ENCODE measurements around the gene ENPP1.
A peak's percentile ranks its signal among the peaks of the same experiment; 100 is the strongest.

ENPP1 gene

GRCh38 chr6:131917318-131917717, 109.5 kb downstream of the ENPP1 start:
- Histone ChIP-seq H3K36me3 (ENCODE audit: control insufficient read depth, insufficient read depth, low read length, severe bottlenecking) (no peaks in the 10 kb centered on the region), H3K9me3 (ENCODE audit: control insufficient read depth, low read length) (no peaks in the 10 kb centered on the region), H3K4me1 (ENCODE audit: control insufficient read depth, insufficient read depth, low read length) (no peaks in the 10 kb centered on the region), H3K27me3 (replicated peaks; ENCODE audit: control insufficient read depth, insufficient read depth, low read length) (no peaks in the 10 kb centered on the region), H3K9ac (ENCODE audit: low read length) (no peak overlapping the region), H3K4me3 (ENCODE audit: low read length) (no peak overlapping the region)
- DNase-seq (ENCODE audit: low read depth), result no peak

- no peak for DNase-seq (ENCODE audit: low read depth)
Observed at GRCh38 chr6:131917763-131918649, 110.2 kb downstream of the ENPP1 start.

GRCh38 chr6:131918650-131919355, 111.0 kb downstream of the ENPP1 start:
- Histone ChIP-seq H3K4me1 (ENCODE audit: control insufficient read depth, insufficient read depth, low read length) (no peaks in the 10 kb centered on the region), H3K9ac (ENCODE audit: low read length) (no peak overlapping the region), H3K9me3 (ENCODE audit: control insufficient read depth, low read length) (peaks cover 6% of the 10 kb centered on the region), H3K4me3 (ENCODE audit: low read length) (no peak overlapping the region), H3K36me3 (ENCODE audit: control insufficient read depth, insufficient read depth, low read length, severe bottlenecking) (no peaks in the 10 kb centered on the region), H3K27me3 (replicated peaks; ENCODE audit: control insufficient read depth, insufficient read depth, low read length) (no peaks in the 10 kb centered on the region)
- no peak for DNase-seq (ENCODE audit: low read depth)

More at GRCh38 chr6:131917763-131918649, 110.2 kb downstream of the ENPP1 start:
- Histone ChIP-seq H3K36me3 (ENCODE audit: control insufficient read depth, insufficient read depth, low read length, severe bottlenecking) (no peaks in the 10 kb centered on the region), H3K9ac (ENCODE audit: low read length) (no peak overlapping the region), H3K27me3 (replicated peaks; ENCODE audit: control insufficient read depth, insufficient read depth, low read length) (no peaks in the 10 kb centered on the region), H3K4me3 (ENCODE audit: low read length) (no peak overlapping the region), H3K9me3 (ENCODE audit: control insufficient read depth, low read length) (no peaks in the 10 kb centered on the region), H3K4me1 (ENCODE audit: control insufficient read depth, insufficient read depth, low read length) (no peaks in the 10 kb centered on the region)

GRCh38 chr6:131920656-131921055, 112.8 kb downstream of the ENPP1 start:
- H3K27me3 ChIP-seq (replicated peaks; ENCODE audit: control insufficient read depth, insufficient read depth, low read length), result no peaks in the 10 kb centered on the region
- no peak overlapping the region for H3K9ac ChIP-seq (ENCODE audit: low read length)
- H3K36me3 ChIP-seq (ENCODE audit: control insufficient read depth, insufficient read depth, low read length, severe bottlenecking), result no peaks in the 10 kb centered on the region
- peaks cover 6% of the 10 kb centered on the region for H3K9me3 ChIP-seq (ENCODE audit: control insufficient read depth, low read length)
- peaks cover 7% of the 10 kb centered on the region for H3K4me1 ChIP-seq (ENCODE audit: control insufficient read depth, insufficient read depth, low read length)
- H3K4me3 ChIP-seq (ENCODE audit: low read length), result no peak overlapping the region
- no peak for DNase-seq (ENCODE audit: low read depth)

GRCh38 chr6:131923356-131923755, 115.5 kb downstream of the ENPP1 start:
- no peaks in the 10 kb centered on the region for H3K36me3 ChIP-seq (ENCODE audit: control insufficient read depth, insufficient read depth, low read length, severe bottlenecking)
- DNase-seq (ENCODE audit: low read depth), result peak; percentile 53
- H3K4me1 ChIP-seq (ENCODE audit: control insufficient read depth, insufficient read depth, low read length), result peaks cover 7% of the 10 kb centered on the region
- H3K9me3 ChIP-seq (ENCODE audit: control insufficient read depth, low read length), result peaks cover 6% of the 10 kb centered on the region
- H3K27me3 ChIP-seq (replicated peaks; ENCODE audit: control insufficient read depth, insufficient read depth, low read length), result no peaks in the 10 kb centered on the region
- H3K4me3 ChIP-seq (ENCODE audit: low read length), result no peak overlapping the region
- H3K9ac ChIP-seq (ENCODE audit: low read length), result no peak overlapping the region

- H3K27me3 ChIP-seq (replicated peaks; ENCODE audit: control insufficient read depth, insufficient read depth, low read length), result no peaks in the 10 kb centered on the region
- DNase-seq (ENCODE audit: low read depth), result peak; percentile 86
- peaks cover 6% of the 10 kb centered on the region for H3K9me3 ChIP-seq (ENCODE audit: control insufficient read depth, low read length)
- no peak overlapping the region for H3K4me3 ChIP-seq (ENCODE audit: low read length)
- H3K36me3 ChIP-seq (ENCODE audit: control insufficient read depth, insufficient read depth, low read length, severe bottlenecking), result no peaks in the 10 kb centered on the region
- no peak overlapping the region for H3K9ac ChIP-seq (ENCODE audit: low read length)
- H3K4me1 ChIP-seq (ENCODE audit: control insufficient read depth, insufficient read depth, low read length), result peaks cover 7% of the 10 kb centered on the region
Observed at GRCh38 chr6:131924881-131925474, 117.2 kb downstream of the ENPP1 start.

GRCh38 chr6:131929264-131929663, 121.4 kb downstream of the ENPP1 start:
- H3K4me1 ChIP-seq (ENCODE audit: control insufficient read depth, insufficient read depth, low read length), result peaks cover 7% of the 10 kb centered on the region
- no peaks in the 10 kb centered on the region for H3K9me3 ChIP-seq (ENCODE audit: control insufficient read depth, low read length)
- no peak for DNase-seq (ENCODE audit: low read depth)
- no peaks in the 10 kb centered on the region for H3K27me3 ChIP-seq (replicated peaks; ENCODE audit: control insufficient read depth, insufficient read depth, low read length)
- no peak overlapping the region for H3K9ac ChIP-seq (ENCODE audit: low read length)
- no peaks in the 10 kb centered on the region for H3K36me3 ChIP-seq (ENCODE audit: control insufficient read depth, insufficient read depth, low read length, severe bottlenecking)
- H3K4me3 ChIP-seq (ENCODE audit: low read length), result no peak overlapping the region

GRCh38 chr6:131929976-131930375, 122.2 kb downstream of the ENPP1 start:
- H3K9me3 ChIP-seq (ENCODE audit: control insufficient read depth, low read length), result no peaks in the 10 kb centered on the region
- no peak for DNase-seq (ENCODE audit: low read depth)
- H3K36me3 ChIP-seq (ENCODE audit: control insufficient read depth, insufficient read depth, low read length, severe bottlenecking), result no peaks in the 10 kb centered on the region
- no peak overlapping the region for H3K4me3 ChIP-seq (ENCODE audit: low read length)
- H3K9ac ChIP-seq (ENCODE audit: low read length), result no peak overlapping the region
- peaks cover 6% of the 10 kb centered on the region for H3K4me1 ChIP-seq (ENCODE audit: control insufficient read depth, insufficient read depth, low read length)
- H3K27me3 ChIP-seq (replicated peaks; ENCODE audit: control insufficient read depth, insufficient read depth, low read length), result no peaks in the 10 kb centered on the region

- Histone ChIP-seq H3K4me3 (ENCODE audit: low read length) (no peak overlapping the region), H3K9me3 (ENCODE audit: control insufficient read depth, low read length) (no peaks in the 10 kb centered on the region), H3K4me1 (ENCODE audit: control insufficient read depth, insufficient read depth, low read length) (no peaks in the 10 kb centered on the region), H3K27me3 (replicated peaks; ENCODE audit: control insufficient read depth, insufficient read depth, low read length) (no peaks in the 10 kb centered on the region), H3K9ac (ENCODE audit: low read length) (no peak overlapping the region), H3K36me3 (ENCODE audit: control insufficient read depth, insufficient read depth, low read length, severe bottlenecking) (no peaks in the 10 kb centered on the region)
- DNase-seq (ENCODE audit: low read depth), result peak; percentile 39
Observed at GRCh38 chr6:131931063-131931750, 123.4 kb downstream of the ENPP1 start.

GRCh38 chr6:131936156-131936555, 128.3 kb downstream of the ENPP1 start:
- H3K4me3 ChIP-seq (ENCODE audit: low read length), result no peak overlapping the region
- H3K9ac ChIP-seq (ENCODE audit: low read length), result no peak overlapping the region
- H3K36me3 ChIP-seq (ENCODE audit: control insufficient read depth, insufficient read depth, low read length, severe bottlenecking), result no peaks in the 10 kb centered on the region
- H3K4me1 ChIP-seq (ENCODE audit: control insufficient read depth, insufficient read depth, low read length), result peaks cover 23% of the 10 kb centered on the region
- H3K27me3 ChIP-seq (replicated peaks; ENCODE audit: control insufficient read depth, insufficient read depth, low read length), result no peaks in the 10 kb centered on the region
- H3K9me3 ChIP-seq (ENCODE audit: control insufficient read depth, low read length), result no peaks in the 10 kb centered on the region
- DNase-seq (ENCODE audit: low read depth), result no peak

- no peak for DNase-seq (ENCODE audit: low read depth)
- H3K4me3 ChIP-seq (ENCODE audit: low read length), result peak overlapping the region; percentile 54
- H3K9ac ChIP-seq (ENCODE audit: low read length), result peak overlapping the region; percentile 54
- no peaks in the 10 kb centered on the region for H3K9me3 ChIP-seq (ENCODE audit: control insufficient read depth, low read length)
- H3K27me3 ChIP-seq (replicated peaks; ENCODE audit: control insufficient read depth, insufficient read depth, low read length), result no peaks in the 10 kb centered on the region
- H3K36me3 ChIP-seq (ENCODE audit: control insufficient read depth, insufficient read depth, low read length, severe bottlenecking), result no peaks in the 10 kb centered on the region
- peaks cover 23% of the 10 kb centered on the region for H3K4me1 ChIP-seq (ENCODE audit: control insufficient read depth, insufficient read depth, low read length)
Observed at GRCh38 chr6:131937226-131937625, 129.4 kb downstream of the ENPP1 start.

Data from adipocyte (in vitro differentiated cells).